C4-2B (cell line): ENCODE measurements around the gene CTIF.

Experiments
- CTCF ChIP-seq: fragments of 450-650 bp; conservative IDR thresholded peaks from 2 replicates; pipeline ENCODE4 v1.5.1; 2017; ENCODE audit warnings: mild to moderate bottlenecking
- ZFX ChIP-seq: fragments of 450-650 bp; IDR thresholded peaks from 2 replicates; pipeline ENCODE4 v1.6.1; 2017

GRCh38 chr18:48864876-48865275, 326.0 kb downstream of the CTIF start:
- TF ChIP-seq CTCF (no peak), ZFX (no peak)
